ENCODE data around the gene RNF5.

RNF5 gene

DNA sequence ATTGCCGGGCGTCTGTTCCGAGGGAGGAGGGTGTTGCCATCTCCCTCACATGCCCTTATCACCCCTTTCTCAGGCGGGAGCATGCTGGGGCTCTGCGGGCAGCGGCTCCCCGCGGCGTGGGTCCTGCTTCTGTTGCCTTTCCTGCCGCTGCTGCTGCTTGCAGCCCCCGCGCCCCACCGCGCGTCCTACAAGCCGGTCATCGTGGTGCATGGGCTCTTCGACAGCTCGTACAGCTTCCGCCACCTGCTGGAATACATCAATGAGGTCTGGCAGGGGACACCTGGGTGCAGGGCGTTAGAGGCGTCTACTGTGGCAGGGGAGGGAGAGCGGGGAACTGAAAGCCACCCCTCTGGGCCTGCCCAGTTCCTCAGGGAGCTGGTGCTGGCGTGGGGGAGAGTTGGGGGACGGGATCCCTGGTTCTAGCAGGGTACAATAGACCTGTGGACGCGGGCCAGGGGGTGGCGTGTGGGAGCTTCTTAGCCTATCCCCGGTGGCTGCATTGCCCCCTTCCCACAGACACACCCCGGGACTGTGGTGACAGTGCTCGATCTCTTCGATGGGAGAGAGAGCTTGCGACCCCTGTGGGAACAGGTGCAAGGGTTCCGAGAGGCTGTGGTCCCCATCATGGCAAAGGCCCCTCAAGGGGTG lies 23.6 kb upstream of the RNF5 start:
- Histone ChIP-seq H3K27me3 (peaks cover 57% of the 10 kb centered on the region), H3K36me3 (no peaks in the 10 kb centered on the region), H3K4me1 (ENCODE audit: control insufficient read depth in 1 of 2, insufficient read depth in 1 of 2, low read depth in 1 of 2, low read length in 1 of 2) (peaks cover 15 to 17% of the 10 kb centered on the region in 2 experiments), H3K4me3 (ENCODE audit: low read depth in 1 of 2, low read length in 1 of 2) (peak overlapping the region; percentile 55 to 58), H3K27ac (no peak overlapping the region), H3K9me3 (no peaks in the 10 kb centered on the region)
- TF ChIP-seq, protein P1, sequence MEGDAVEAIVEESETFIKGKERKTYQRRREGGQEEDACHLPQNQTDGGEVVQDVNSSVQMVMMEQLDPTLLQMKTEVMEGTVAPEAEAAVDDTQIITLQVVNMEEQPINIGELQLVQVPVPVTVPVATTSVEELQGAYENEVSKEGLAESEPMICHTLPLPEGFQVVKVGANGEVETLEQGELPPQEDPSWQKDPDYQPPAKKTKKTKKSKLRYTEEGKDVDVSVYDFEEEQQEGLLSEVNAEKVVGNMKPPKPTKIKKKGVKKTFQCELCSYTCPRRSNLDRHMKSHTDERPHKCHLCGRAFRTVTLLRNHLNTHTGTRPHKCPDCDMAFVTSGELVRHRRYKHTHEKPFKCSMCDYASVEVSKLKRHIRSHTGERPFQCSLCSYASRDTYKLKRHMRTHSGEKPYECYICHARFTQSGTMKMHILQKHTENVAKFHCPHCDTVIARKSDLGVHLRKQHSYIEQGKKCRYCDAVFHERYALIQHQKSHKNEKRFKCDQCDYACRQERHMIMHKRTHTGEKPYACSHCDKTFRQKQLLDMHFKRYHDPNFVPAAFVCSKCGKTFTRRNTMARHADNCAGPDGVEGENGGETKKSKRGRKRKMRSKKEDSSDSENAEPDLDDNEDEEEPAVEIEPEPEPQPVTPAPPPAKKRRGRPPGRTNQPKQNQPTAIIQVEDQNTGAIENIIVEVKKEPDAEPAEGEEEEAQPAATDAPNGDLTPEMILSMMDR (IDR thresholded peaks at IDR 0.05): peak; percentile 55

DNA sequence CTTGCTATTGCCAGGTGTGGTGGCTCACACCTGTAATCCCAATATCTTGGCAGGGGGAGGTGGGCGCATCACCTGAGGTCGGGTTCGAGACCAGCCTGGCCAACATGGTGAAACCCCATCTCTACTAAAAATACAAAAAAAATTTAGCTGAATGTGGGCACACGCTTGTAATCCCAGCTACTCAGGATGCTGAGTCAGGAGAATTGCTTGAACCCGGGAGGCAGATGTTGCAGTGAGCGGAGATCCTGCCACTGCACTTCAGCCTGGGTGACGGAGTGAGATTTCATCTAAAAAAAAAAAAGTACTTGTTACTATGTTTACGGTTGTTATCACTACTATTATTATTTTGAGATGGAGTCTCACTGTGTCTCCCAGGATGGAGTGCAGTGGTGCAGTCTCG lies 21.3 kb upstream of the RNF5 start:
- Histone ChIP-seq H3K9me3 (no peaks in the 10 kb centered on the region), H3K36me3 (no peaks in the 10 kb centered on the region), H3K4me3 (ENCODE audit: low read depth in 1 of 2, low read length in 1 of 2) (no peak overlapping the region), H3K4me1 (ENCODE audit: control insufficient read depth in 1 of 2, insufficient read depth in 1 of 2, low read depth in 1 of 2, low read length in 1 of 2) (peaks cover 15 to 17% of the 10 kb centered on the region in 2 experiments), H3K27me3 (peaks cover 35% of the 10 kb centered on the region), H3K27ac (no peak overlapping the region)
- TF ChIP-seq, protein P1 (IDR thresholded peaks at IDR 0.05): no peak

DNA sequence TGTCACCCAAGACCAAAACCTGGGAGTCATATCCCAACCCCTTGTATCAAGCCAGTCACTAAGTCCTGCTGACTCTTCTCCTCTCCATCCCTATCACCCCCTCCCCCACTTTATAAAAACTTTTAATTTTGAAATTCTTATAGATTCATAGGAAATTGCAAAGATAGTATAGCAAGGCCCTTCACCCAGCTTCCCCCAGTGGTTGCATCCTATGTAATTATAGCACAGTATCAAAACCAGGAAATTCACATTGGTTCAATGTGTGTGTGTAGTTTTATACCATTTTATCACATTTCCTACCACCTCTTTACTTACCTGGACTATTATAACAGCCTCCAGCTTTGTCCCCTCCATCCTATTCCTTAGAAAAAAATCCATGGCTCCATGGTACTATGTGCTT lies 20.2 kb upstream of the RNF5 start:
- TF ChIP-seq, protein P1 (IDR thresholded peaks at IDR 0.05): no peak
- Histone ChIP-seq H3K4me1 (ENCODE audit: control insufficient read depth in 1 of 2, insufficient read depth in 1 of 2, low read depth in 1 of 2, low read length in 1 of 2) (peaks cover 15 to 17% of the 10 kb centered on the region in 2 experiments), H3K4me3 (ENCODE audit: low read depth in 1 of 2, low read length in 1 of 2) (no peak overlapping the region), H3K36me3 (no peaks in the 10 kb centered on the region), H3K9me3 (no peaks in the 10 kb centered on the region), H3K27me3 (peaks cover 23% of the 10 kb centered on the region), H3K27ac (no peak overlapping the region)

DNA sequence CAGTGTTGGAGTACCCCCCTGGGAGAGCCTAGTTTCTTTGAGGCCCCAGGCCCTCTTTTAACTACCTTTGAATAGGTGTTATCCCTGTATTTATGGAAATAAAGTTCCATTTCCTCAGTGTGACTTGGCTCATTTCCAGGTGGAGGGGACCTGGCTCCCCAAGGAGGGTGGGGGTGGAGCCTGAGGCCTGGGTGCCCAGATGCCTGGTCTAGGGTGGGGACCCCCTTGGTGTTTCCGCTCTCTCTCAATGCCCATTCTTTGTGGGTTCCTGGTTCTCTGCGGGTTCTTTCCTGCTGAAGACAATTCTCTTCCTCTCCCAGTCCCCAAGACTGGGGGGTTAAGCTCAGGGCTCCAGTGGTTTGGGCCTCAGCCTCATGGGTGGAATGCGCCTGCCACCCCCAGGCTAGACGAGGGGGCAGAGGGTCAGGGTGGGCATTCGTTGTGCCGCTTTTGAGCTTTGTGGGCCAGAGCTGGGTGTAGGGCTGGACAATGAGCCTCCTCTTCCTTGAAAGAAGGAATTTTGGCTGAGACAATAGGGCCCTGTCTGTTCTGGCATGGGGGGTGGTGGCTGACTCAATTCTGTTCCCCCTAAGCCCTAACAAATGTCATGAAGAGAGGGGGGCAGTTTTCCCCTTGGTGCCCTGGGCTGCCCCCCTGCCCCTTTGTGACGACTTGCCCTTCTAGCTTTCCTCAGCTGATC lies 14.5 kb upstream of the RNF5 start:
- Histone ChIP-seq H3K4me1 (ENCODE audit: control insufficient read depth in 1 of 2, insufficient read depth in 1 of 2, low read depth in 1 of 2, low read length in 1 of 2) (no peaks in the 10 kb centered on the region), H3K27ac (no peak overlapping the region), H3K4me3 (ENCODE audit: low read depth in 1 of 2, low read length in 1 of 2) (no peak overlapping the region), H3K36me3 (peaks cover 18% of the 10 kb centered on the region), H3K27me3 (no peaks in the 10 kb centered on the region), H3K9me3 (no peaks in the 10 kb centered on the region)
- TF ChIP-seq, protein P1 (IDR thresholded peaks at IDR 0.05): no peak

DNA sequence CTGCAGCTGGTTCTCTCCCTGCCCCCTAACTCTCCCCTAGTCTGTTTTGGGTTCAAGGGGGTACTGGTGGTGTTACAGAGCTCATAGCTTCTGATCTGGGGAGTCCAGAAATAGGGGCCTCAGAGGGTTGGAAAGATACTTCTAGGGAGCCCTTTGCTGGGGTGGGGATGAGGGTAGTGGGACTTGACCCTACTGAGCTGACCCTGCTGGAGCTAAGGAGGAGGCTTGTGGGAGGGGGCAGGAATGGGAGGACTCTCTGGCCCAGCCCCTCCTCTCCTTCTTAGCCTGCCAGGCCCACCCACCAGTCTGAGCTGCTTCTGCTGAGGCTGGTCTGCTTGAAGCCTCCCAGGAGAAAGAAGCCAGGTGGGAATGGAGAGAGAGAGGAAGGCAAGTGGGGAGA lies 13.9 kb upstream of the RNF5 start, which contains the start of gene EGFL8:
TSS of gene EGFL8 (plus strand) at position 301 of the 400 bp plus-strand sequence. CDS start 1,571 bp downstream, outside the sequence.
- H3K27ac ChIP-seq: no peak within 1 kb of the TSS
- no peak within 1 kb of the TSS for H3K4me3 ChIP-seq (ENCODE audit: low read depth in 1 of 2, low read length in 1 of 2)
- H3K9me3 ChIP-seq: no peaks in the 10 kb centered on the region
- no peaks in the 10 kb centered on the region for H3K27me3 ChIP-seq
- TF ChIP-seq, protein P1 (IDR thresholded peaks at IDR 0.05): no peak
- H3K36me3 ChIP-seq: peaks cover 24% of the 10 kb centered on the region
- H3K4me1 ChIP-seq (ENCODE audit: control insufficient read depth in 1 of 2, insufficient read depth in 1 of 2, low read depth in 1 of 2, low read length in 1 of 2): no peaks in the 10 kb centered on the region
